UCSD-AML1 (cell line): ENCODE results near the gene CACNA1I.

Experiments used
- DNase-seq: peaks from one replicate; lab custom pipeline; 2025; ENCODE audit not compliant: unreplicated experiment; lab: John Stamatoyannopoulos, UW

Gene CACNA1I

GRCh38 chr22:39664485-39665200, 94.1 kb downstream of the CACNA1I start:
- no peak for DNase-seq

GRCh38 chr22:39665229-39665628, 94.7 kb downstream of the CACNA1I start:
- no peak for DNase-seq

- no peak for DNase-seq
These were observed 95.3 kb downstream of the CACNA1I start for GRCh38 chr22:39665661-39666431.

GRCh38 chr22:39666495-39666894, 95.9 kb downstream of the CACNA1I start:
- DNase-seq = no peak

- DNase-seq = no peak
These were observed 96.4 kb downstream of the CACNA1I start for GRCh38 chr22:39666926-39667325.

- no peak for DNase-seq
These were observed 98.9 kb downstream of the CACNA1I start for GRCh38 chr22:39669432-39669831.

- no peak for DNase-seq
These were observed 101.4 kb downstream of the CACNA1I start for GRCh38 chr22:39671936-39672335.

- no peak for DNase-seq
These were observed 104.0 kb downstream of the CACNA1I start for GRCh38 chr22:39674536-39674935.

- DNase-seq = no peak
These were observed 105.4 kb downstream of the CACNA1I start for GRCh38 chr22:39675947-39676346.

- DNase-seq = no peak
These were observed 107.4 kb downstream of the CACNA1I start for GRCh38 chr22:39677967-39678366.

- DNase-seq = no peak
These were observed 108.4 kb downstream of the CACNA1I start for GRCh38 chr22:39678862-39679490.

- no peak for DNase-seq
These were observed 109.1 kb downstream of the CACNA1I start for GRCh38 chr22:39679652-39680051.

GRCh38 chr22:39680486-39680885, 109.9 kb downstream of the CACNA1I start:
- no peak for DNase-seq

GRCh38 chr22:39681038-39681861, 110.7 kb downstream of the CACNA1I start:
- no peak for DNase-seq

GRCh38 chr22:39682994-39683393, 112.4 kb downstream of the CACNA1I start:
- DNase-seq = no peak

GRCh38 chr22:39683639-39684038, 113.1 kb downstream of the CACNA1I start:
- no peak for DNase-seq

- DNase-seq = no peak
These were observed 114.2 kb downstream of the CACNA1I start for GRCh38 chr22:39684702-39685281.

GRCh38 chr22:39685336-39686177, 115.0 kb downstream of the CACNA1I start:
- DNase-seq = no peak

- no peak for DNase-seq
These were observed 115.6 kb downstream of the CACNA1I start for GRCh38 chr22:39686178-39686620.
